Type B pancreatic cell (in vitro differentiated cells): ENCODE measurements around the gene MAFB. TPM values are rescaled to one million over a fixed set of nuclear protein-coding genes. Genes with fewer than 3 reads are reported as not detected.

Experiments
- DNase-seq: peaks from one replicate; pipeline ENCODE4 v3.0.0; 2021; ENCODE audit warnings: mixed read lengths; ENCODE audit not compliant: unreplicated experiment; ENCODE audit errors: extremely low spot score
- H3K27ac Mint-ChIP-seq: 2 replicates; pipeline ENCODE4 v1.8.0; 2021; ENCODE audit warnings: mild to moderate bottlenecking, mixed read lengths
- H3K27me3 Mint-ChIP-seq: 2 replicates; pipeline ENCODE4 v1.8.0; 2021; ENCODE audit warnings: mixed read lengths
- H3K36me3 Mint-ChIP-seq: 2 replicates; pipeline ENCODE4 v1.8.0; 2021; ENCODE audit warnings: mixed read lengths
- H3K4me1 Mint-ChIP-seq: one replicate; pipeline ENCODE4 v1.8.0; 2021; ENCODE audit warnings: mixed read lengths; ENCODE audit not compliant: unreplicated experiment
- H3K4me3 Mint-ChIP-seq: 2 replicates; pipeline ENCODE4 v1.8.0; 2021; ENCODE audit warnings: mild to moderate bottlenecking, mixed read lengths
- H3K9me3 Mint-ChIP-seq: 2 replicates; pipeline ENCODE4 v1.8.0; 2021; ENCODE audit warnings: mixed read lengths
- CTCF ChIP-seq: fragments of 200-600 bp; sonication (generic); conservative IDR thresholded peaks from 2 replicates; pipeline ENCODE4 v1.5.0; 2021; ENCODE audit warnings: antibody characterized with exemption, mild to moderate bottlenecking
- total RNA-seq: library from RNA; stranded (reverse); gene quantifications from 2 replicates; pipeline ENCODE4 v1.2.1, GENCODE V29; 2021; ENCODE audit warnings: low replicate concordance

The MAFB gene
- total RNA-seq, 1 donor from 2014 or later: 114 TPM

DNA sequence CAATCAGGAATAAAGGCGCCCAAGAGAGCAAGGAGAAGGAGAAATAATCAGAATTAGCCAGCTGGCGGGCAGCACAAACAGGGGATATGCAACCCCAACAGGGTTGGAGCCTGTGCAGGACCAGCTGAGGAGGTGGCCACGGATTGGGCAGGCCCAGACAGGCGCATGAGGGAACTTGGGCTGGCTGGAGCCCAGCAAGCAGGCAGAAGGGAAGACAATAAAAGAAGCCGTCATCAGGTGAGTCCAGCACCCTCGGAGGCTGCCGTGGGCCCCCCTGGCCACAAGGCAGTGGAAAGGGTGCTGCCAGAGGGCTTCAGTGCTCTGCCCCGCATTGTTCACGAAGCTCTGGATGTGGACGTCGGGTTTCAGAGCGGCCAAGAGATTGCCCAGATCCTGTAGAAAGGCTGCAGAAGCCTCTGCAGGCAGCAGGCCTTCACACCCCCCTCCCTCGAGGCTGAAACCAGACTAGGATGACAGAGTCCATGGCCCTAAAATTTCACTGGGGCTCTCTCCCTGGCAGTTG is 28.4 kb upstream of the MAFB start:
- no peak for TF ChIP-seq CTCF
- Mint-ChIP-seq H3K27me3 (peaks cover 45% of the 10 kb centered on the region), H3K4me1 (peaks cover 6% of the 10 kb centered on the region), H3K4me3 (no peak overlapping the region), H3K9me3 (no peaks in the 10 kb centered on the region), H3K27ac (no peak overlapping the region), H3K36me3 (no peaks in the 10 kb centered on the region)
- no peak for DNase-seq

- Mint-ChIP-seq H3K27ac (no peak overlapping the region), H3K36me3 (no peaks in the 10 kb centered on the region), H3K4me3 (no peak overlapping the region), H3K27me3 (peaks cover 52% of the 10 kb centered on the region), H3K9me3 (no peaks in the 10 kb centered on the region), H3K4me1 (peaks cover 6% of the 10 kb centered on the region)
- no peak for TF ChIP-seq CTCF
- no peak for DNase-seq
Measured at GRCh38 chr20:40715491-40715890, 26.5 kb upstream of the MAFB start.

GRCh38 chr20:40714916-40715315 is 25.9 kb upstream of the MAFB start:
- no peak overlapping the region for H3K4me3 Mint-ChIP-seq
- H3K36me3 Mint-ChIP-seq: no peaks in the 10 kb centered on the region
- no peak for DNase-seq
- TF ChIP-seq CTCF: no peak
- peaks cover 6% of the 10 kb centered on the region for H3K4me1 Mint-ChIP-seq
- H3K27ac Mint-ChIP-seq: no peak overlapping the region
- no peaks in the 10 kb centered on the region for H3K9me3 Mint-ChIP-seq
- peaks cover 54% of the 10 kb centered on the region for H3K27me3 Mint-ChIP-seq

DNA sequence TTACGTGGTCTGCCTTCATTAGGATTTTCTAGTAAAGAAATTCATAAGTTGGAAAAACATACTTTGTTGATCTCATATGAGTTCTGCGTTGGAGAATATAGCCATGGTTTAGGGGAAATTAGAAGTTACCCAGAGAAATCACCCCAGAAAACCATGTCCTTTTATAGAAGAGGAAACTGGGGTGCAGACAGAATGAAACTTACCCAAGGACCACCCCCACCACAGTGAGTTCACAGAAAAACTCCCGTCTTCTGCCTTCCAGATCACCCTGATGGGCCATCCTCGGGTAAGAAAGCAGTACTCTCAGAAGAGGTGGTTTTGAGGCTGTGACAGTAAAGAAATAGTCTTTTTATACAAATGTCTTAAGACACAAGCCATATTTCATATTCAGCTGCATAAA is 25.1 kb upstream of the MAFB start:
- Mint-ChIP-seq H3K27ac (no peak overlapping the region), H3K9me3 (no peaks in the 10 kb centered on the region), H3K36me3 (no peaks in the 10 kb centered on the region), H3K4me1 (peaks cover 6% of the 10 kb centered on the region), H3K4me3 (no peak overlapping the region), H3K27me3 (peaks cover 51% of the 10 kb centered on the region)
- no peak for TF ChIP-seq CTCF
- no peak for DNase-seq

- DNase-seq: no peak
- Mint-ChIP-seq H3K4me3 (no peak overlapping the region), H3K27me3 (peaks cover 49% of the 10 kb centered on the region), H3K4me1 (peaks cover 6% of the 10 kb centered on the region), H3K9me3 (no peaks in the 10 kb centered on the region), H3K36me3 (no peaks in the 10 kb centered on the region), H3K27ac (no peak overlapping the region)
- TF ChIP-seq CTCF: no peak
Measured at GRCh38 chr20:40713508-40713907, 24.5 kb upstream of the MAFB start.

- Mint-ChIP-seq H3K4me3 (no peak overlapping the region), H3K4me1 (peaks cover 12% of the 10 kb centered on the region), H3K27ac (no peak overlapping the region), H3K9me3 (no peaks in the 10 kb centered on the region), H3K36me3 (no peaks in the 10 kb centered on the region), H3K27me3 (peaks cover 56% of the 10 kb centered on the region)
- DNase-seq: no peak
- TF ChIP-seq CTCF: no peak
Measured at GRCh38 chr20:40711079-40711478, 22.0 kb upstream of the MAFB start.
